OCI-LY1 (cell line): Measurements from ENCODE around the gene F2R.

Experiments used
- H2AFZ ChIP-seq: fragments of 200-600 bp; sonication (generic), shearing (Covaris generic); 2 replicates; pipeline ENCODE4 v1.6.0; 2014; ENCODE audit warnings: antibody characterized with exemption, mild to moderate bottlenecking, low read length
- H3F3A ChIP-seq: fragments of 200-600 bp; sonication (generic), shearing (Covaris generic); 2 replicates; pipeline ENCODE4 v1.6.0; 2014; ENCODE audit warnings: mild to moderate bottlenecking, antibody characterized with exemption, low read length, moderate library complexity; ENCODE audit not compliant: insufficient read depth
- H3K27ac ChIP-seq: fragments of 200-600 bp; sonication (generic); 2 replicates; pipeline ENCODE4 v1.5.1; 2014; ENCODE audit warnings: low read length, mixed run types, mild to moderate bottlenecking, low read depth; ENCODE audit not compliant: poor library complexity, severe bottlenecking
- H3K27me3 ChIP-seq: fragments of 200-600 bp; sonication (generic); 2 replicates; pipeline ENCODE4 v1.6.0; 2014; ENCODE audit warnings: antibody characterized with exemption, mild to moderate bottlenecking, low read length, moderate library complexity; ENCODE audit not compliant: insufficient read depth
- H3K36me3 ChIP-seq: fragments of 200-600 bp; sonication (generic); 2 replicates; pipeline ENCODE4 v1.6.1; 2014; ENCODE audit warnings: mild to moderate bottlenecking, antibody characterized with exemption, low read length, moderate library complexity, mixed read lengths; ENCODE audit not compliant: insufficient read depth
- H3K4me1 ChIP-seq: fragments of 200-600 bp; sonication (generic); 2 replicates; pipeline ENCODE4 v1.5.1; 2014; ENCODE audit warnings: mild to moderate bottlenecking, low read length, moderate library complexity; ENCODE audit not compliant: insufficient read depth, severe bottlenecking
- H3K4me2 ChIP-seq: fragments of 200-600 bp; sonication (generic), shearing (Covaris generic); 2 replicates; pipeline ENCODE4 v1.6.1; 2014; ENCODE audit warnings: low read length
- H3K4me3 ChIP-seq: fragments of 200-600 bp; sonication (generic); 2 replicates; pipeline ENCODE4 v1.5.1; 2014; ENCODE audit warnings: low read length, low read depth, mild to moderate bottlenecking, mixed read lengths; ENCODE audit not compliant: poor library complexity, severe bottlenecking
- H3K79me2 ChIP-seq: fragments of 200-600 bp; shearing (Covaris generic); 2 replicates; pipeline ENCODE4 v1.6.1; 2016; ENCODE audit warnings: mixed run types, low read length, mixed read lengths; ENCODE audit not compliant: insufficient read depth
- H3K9ac ChIP-seq: fragments of 200-600 bp; sonication (generic), shearing (Covaris generic); 2 replicates; pipeline ENCODE4 v1.6.1; 2014; ENCODE audit warnings: mild to moderate bottlenecking, low read length, mixed read lengths
- H3K9me2 ChIP-seq: fragments of 200-600 bp; sonication (generic), shearing (Covaris generic); 2 replicates; pipeline ENCODE4 v1.6.1; 2014; ENCODE audit warnings: low read depth, mild to moderate bottlenecking, low read length, mixed read lengths
- H3K9me3 ChIP-seq: fragments of 200-600 bp; shearing (Covaris generic); 2 replicates; pipeline ENCODE4 v1.6.1; 2014; ENCODE audit warnings: low read length, mixed read lengths
- H4K20me1 ChIP-seq: fragments of 200-600 bp; sonication (generic), shearing (Covaris generic); 2 replicates; pipeline ENCODE4 v1.6.0; 2016; ENCODE audit warnings: mild to moderate bottlenecking, low read length; ENCODE audit not compliant: insufficient read depth
- CTCF ChIP-seq: fragments of 200-600 bp; sonication (generic), shearing (Covaris generic); IDR thresholded peaks from 2 replicates; pipeline ENCODE4 v1.5.1; 2017; ENCODE audit warnings: mild to moderate bottlenecking, antibody characterized with exemption, low read length, moderate library complexity, mixed read lengths
- EZH2 ChIP-seq: fragments of 200-600 bp; sonication (generic), shearing (Covaris generic); IDR thresholded peaks from 2 replicates; pipeline ENCODE4 v1.8.0; 2017; ENCODE audit warnings: borderline replicate concordance, mixed run types, mild to moderate bottlenecking, antibody characterized with exemption, low read length, moderate library complexity, mixed read lengths

Gene F2R

GRCh38 chr5:76674330-76675066 lies 41.4 kb upstream of the F2R start:
- Histone ChIP-seq H3K27me3 (no peaks in the 10 kb centered on the region), H3K9me2 (no peaks in the 10 kb centered on the region), H3K36me3 (no peaks in the 10 kb centered on the region), H3F3A (no peaks in the 10 kb centered on the region), H3K4me1 (no peaks in the 10 kb centered on the region), H3K27ac (no peak overlapping the region), H2AFZ (no peak overlapping the region), H3K9me3 (no peaks in the 10 kb centered on the region), H3K4me2 (no peak overlapping the region), H3K4me3 (no peak overlapping the region), H4K20me1 (no peaks in the 10 kb centered on the region), H3K9ac (no peak overlapping the region), H3K79me2 (no peaks in the 10 kb centered on the region)
- TF ChIP-seq EZH2 (no peak), CTCF (no peak)

- no peaks in the 10 kb centered on the region for H3K9me2 ChIP-seq
- H2AFZ ChIP-seq: no peak overlapping the region
- TF ChIP-seq EZH2 (no peak), CTCF (no peak)
- H3K4me2 ChIP-seq: no peak overlapping the region
- H3K27me3 ChIP-seq: no peaks in the 10 kb centered on the region
- no peaks in the 10 kb centered on the region for H4K20me1 ChIP-seq
- no peaks in the 10 kb centered on the region for H3K4me1 ChIP-seq
- H3K27ac ChIP-seq: no peak overlapping the region
- H3K9ac ChIP-seq: no peak overlapping the region
- H3K36me3 ChIP-seq: no peaks in the 10 kb centered on the region
- H3K9me3 ChIP-seq: no peaks in the 10 kb centered on the region
- no peak overlapping the region for H3K4me3 ChIP-seq
- no peaks in the 10 kb centered on the region for H3F3A ChIP-seq
- H3K79me2 ChIP-seq: no peaks in the 10 kb centered on the region
These were observed 40.6 kb upstream of the F2R start for GRCh38 chr5:76675364-76675763.

GRCh38 chr5:76677849-76678472 lies 38.0 kb upstream of the F2R start:
- H3K4me2 ChIP-seq: no peak overlapping the region
- H3K27ac ChIP-seq: no peak overlapping the region
- no peaks in the 10 kb centered on the region for H3K79me2 ChIP-seq
- no peaks in the 10 kb centered on the region for H3K27me3 ChIP-seq
- no peak for TF ChIP-seq EZH2
- no peak overlapping the region for H3K9ac ChIP-seq
- no peaks in the 10 kb centered on the region for H3K9me2 ChIP-seq
- no peaks in the 10 kb centered on the region for H3K9me3 ChIP-seq
- no peaks in the 10 kb centered on the region for H3K4me1 ChIP-seq
- H2AFZ ChIP-seq: no peak overlapping the region
- no peaks in the 10 kb centered on the region for H4K20me1 ChIP-seq
- H3K4me3 ChIP-seq: no peak overlapping the region
- H3K36me3 ChIP-seq: no peaks in the 10 kb centered on the region
- no peaks in the 10 kb centered on the region for H3F3A ChIP-seq
